Mucosa of stomach (tissue), 1 donor: ENCODE data around the gene SUGCT.

Experiments
- H3K27me3 ChIP-seq: one replicate; pipeline ENCODE4 v1.7.0; 2013; ENCODE audit warnings: mild to moderate bottlenecking, low read length; ENCODE audit not compliant: control insufficient read depth, insufficient read depth
- H3K36me3 ChIP-seq: one replicate; pipeline ENCODE4 v1.7.0; 2013; ENCODE audit warnings: low read length; ENCODE audit not compliant: control insufficient read depth, insufficient read depth
- H3K4me1 ChIP-seq: one replicate; pipeline ENCODE4 v1.7.0; 2013; ENCODE audit warnings: mild to moderate bottlenecking, low read length; ENCODE audit not compliant: control insufficient read depth, insufficient read depth
- H3K4me3 ChIP-seq: one replicate; pipeline ENCODE4 v1.7.0; 2013; ENCODE audit warnings: low read length
- H3K9ac ChIP-seq: one replicate; pipeline ENCODE4 v1.7.0; 2013; ENCODE audit warnings: mild to moderate bottlenecking, low read length, moderate library complexity
- H3K9me3 ChIP-seq: one replicate; pipeline ENCODE4 v1.7.0; 2013; ENCODE audit warnings: mild to moderate bottlenecking, low read length, moderate library complexity; ENCODE audit not compliant: control insufficient read depth
- donor health status: Pancreatic carcinoma.

SUGCT gene

DNA sequence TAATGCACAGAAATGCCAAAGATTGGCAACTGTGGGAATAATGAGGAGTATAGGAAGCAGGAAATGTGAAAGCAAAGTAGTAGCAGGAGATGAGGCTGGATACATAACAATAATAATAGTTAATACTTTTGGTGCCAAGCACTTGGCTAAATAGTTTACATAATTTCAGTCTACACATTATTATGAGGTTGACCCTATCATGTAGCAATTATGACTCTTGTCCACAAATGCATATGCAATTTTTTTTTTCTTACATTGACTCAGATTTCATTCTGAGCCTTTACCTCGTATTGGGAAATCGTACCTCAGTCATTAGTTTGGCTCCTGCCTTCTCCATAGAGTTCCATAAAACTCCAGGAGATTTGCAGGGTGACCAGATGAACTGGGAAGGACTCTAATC lies 219.9 kb downstream of the SUGCT start:
- H3K9ac ChIP-seq: no peak overlapping the region
- H3K4me3 ChIP-seq: no peak overlapping the region
- no peaks in the 10 kb centered on the region for H3K9me3 ChIP-seq
- H3K4me1 ChIP-seq: no peaks in the 10 kb centered on the region
- no peaks in the 10 kb centered on the region for H3K36me3 ChIP-seq
- no peaks in the 10 kb centered on the region for H3K27me3 ChIP-seq

DNA sequence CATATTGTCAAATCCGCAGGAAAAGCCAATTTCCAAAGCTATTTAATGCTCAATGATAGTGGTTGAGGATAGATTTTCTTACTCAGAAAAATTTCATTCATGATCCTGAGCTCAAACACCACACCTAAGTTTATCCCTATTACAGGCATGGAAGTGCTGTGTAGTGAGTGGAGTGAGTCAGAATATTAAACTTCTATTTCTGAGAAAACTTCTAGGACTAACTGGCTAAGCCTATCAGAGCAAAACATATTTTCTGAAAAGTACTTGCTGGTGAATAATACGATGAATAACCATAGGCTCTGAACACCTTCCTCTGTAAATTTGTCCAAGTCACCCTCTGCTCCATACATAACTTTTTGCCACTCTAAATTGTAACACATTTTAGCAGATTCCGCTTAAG lies 221.5 kb downstream of the SUGCT start:
- Histone ChIP-seq H3K27me3 (no peaks in the 10 kb centered on the region), H3K9ac (no peak overlapping the region), H3K4me1 (no peaks in the 10 kb centered on the region), H3K9me3 (no peaks in the 10 kb centered on the region), H3K4me3 (no peak overlapping the region), H3K36me3 (no peaks in the 10 kb centered on the region)

DNA sequence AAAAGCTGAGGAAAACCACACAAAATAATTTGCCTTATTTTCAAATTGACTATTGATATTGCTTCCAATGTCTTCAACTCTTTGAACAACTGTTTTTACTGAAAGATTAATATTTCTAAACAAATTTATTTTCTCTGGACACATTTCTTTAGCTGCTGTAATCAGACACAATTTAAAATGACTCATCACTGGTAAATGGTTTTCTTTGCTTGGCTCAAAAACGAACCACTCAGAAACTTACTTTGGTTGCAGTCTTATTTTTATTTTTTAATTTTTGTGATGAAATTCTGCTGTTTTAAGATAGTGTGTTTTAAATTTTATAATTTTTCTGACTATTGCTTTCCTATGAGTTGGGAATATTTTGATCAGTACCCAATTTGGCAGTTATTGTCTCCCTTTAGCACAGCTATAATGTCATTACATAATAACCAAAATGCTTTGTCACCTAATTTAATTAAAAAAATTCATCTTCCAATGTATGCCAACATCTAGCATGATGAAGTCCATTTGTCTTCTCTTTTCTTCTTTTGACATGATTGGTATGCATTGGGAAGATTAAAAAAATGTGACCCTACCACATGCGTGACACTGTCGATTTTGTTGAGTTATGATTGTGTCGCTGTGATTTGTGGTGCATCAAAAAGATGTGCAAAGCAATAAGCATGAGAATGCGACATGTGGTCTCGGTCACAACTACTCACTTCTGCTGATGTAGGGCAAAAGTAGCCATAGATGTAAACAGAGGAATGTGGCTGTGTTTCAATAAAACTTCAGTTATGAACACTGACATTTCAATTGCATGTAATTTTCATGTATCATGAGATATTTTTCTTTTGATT lies 222.3 kb downstream of the SUGCT start:
- Histone ChIP-seq H3K4me3 (no peak overlapping the region), H3K9me3 (no peaks in the 10 kb centered on the region), H3K4me1 (no peaks in the 10 kb centered on the region), H3K9ac (no peak overlapping the region), H3K27me3 (no peaks in the 10 kb centered on the region), H3K36me3 (no peaks in the 10 kb centered on the region)

DNA sequence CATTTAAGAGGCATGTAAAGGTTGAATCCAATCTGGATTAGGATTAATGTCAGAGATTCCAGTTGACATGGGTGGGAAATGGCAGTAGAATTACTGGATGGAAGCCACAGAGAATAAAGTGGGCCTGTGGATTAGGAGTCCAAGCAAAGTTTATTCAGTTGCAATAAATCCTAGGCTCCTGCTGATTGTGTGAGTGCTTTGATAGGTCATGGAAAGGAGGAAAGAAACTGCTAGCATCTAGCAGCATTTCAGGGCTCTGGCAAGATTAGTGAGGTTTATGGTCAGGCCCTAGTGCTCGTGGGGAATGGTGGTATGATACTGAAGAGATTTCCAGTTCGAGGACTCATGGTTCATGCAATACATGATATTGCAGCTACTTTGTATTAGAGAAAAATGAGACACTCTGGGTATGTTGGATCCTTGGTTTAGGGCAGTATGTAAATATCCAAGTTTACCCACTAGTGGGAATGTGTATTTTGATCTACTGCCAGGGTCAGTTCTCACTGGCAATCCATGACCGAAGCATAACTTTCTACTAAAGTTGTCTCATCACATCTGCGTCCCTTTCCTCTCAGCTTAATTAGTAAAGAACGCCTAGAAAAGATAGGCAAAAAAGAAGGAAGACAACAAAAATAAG lies 235.0 kb downstream of the SUGCT start:
- Histone ChIP-seq H3K9me3 (no peaks in the 10 kb centered on the region), H3K9ac (no peak overlapping the region), H3K27me3 (no peaks in the 10 kb centered on the region), H3K4me1 (no peaks in the 10 kb centered on the region), H3K4me3 (no peak overlapping the region), H3K36me3 (no peaks in the 10 kb centered on the region)

DNA sequence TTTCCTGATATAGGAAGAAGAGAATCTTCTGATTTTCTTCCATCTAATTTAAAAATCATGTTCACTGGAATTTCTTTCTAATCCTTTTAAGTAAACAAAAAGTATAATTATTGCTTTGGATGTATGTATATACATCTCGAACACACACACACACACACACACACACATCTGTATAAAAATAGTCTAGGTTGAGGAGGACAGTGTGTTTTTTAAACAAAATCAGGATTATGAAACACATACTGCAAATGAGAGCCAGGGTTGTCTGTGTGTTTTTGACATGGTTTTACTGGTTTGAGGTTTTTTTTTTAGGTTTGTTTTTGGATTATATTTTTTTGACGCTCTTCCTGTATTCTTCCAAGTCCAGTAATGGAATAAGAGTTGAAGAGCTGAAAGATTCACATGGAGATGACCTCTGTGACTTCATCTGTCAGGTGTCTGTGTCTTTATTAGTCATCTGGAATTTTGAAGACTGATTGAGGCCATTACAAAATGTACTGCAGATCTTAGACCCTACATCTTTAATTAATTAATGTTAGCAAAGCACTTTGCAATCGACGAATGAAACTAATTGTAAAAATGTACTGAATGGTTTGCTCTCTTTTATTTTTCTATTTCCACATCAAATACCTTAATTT lies 237.1 kb downstream of the SUGCT start:
- Histone ChIP-seq H3K36me3 (no peaks in the 10 kb centered on the region), H3K9ac (no peak overlapping the region), H3K4me3 (no peak overlapping the region), H3K4me1 (no peaks in the 10 kb centered on the region), H3K9me3 (no peaks in the 10 kb centered on the region), H3K27me3 (no peaks in the 10 kb centered on the region)

DNA sequence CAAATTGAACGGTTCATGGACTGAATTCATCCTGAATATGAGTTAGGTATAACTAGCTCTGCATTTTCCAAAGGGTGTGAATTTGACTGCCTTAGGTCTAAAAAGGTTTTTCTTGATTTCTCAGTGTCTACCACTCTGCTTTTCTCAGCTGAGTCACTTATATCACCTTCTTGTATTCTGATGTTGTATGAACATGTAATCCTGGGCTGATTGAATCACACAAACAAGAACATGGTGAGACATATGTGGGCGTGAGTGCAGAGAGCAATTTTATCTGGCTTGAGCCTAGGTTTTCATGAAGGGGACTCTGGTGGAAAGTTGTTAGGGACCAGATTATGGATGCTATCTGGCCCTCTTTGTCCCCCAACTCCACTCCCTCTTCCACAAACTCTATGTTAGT lies 239.8 kb downstream of the SUGCT start:
- Histone ChIP-seq H3K9me3 (no peaks in the 10 kb centered on the region), H3K4me3 (no peak overlapping the region), H3K9ac (no peak overlapping the region), H3K27me3 (no peaks in the 10 kb centered on the region), H3K36me3 (no peaks in the 10 kb centered on the region), H3K4me1 (no peaks in the 10 kb centered on the region)

DNA sequence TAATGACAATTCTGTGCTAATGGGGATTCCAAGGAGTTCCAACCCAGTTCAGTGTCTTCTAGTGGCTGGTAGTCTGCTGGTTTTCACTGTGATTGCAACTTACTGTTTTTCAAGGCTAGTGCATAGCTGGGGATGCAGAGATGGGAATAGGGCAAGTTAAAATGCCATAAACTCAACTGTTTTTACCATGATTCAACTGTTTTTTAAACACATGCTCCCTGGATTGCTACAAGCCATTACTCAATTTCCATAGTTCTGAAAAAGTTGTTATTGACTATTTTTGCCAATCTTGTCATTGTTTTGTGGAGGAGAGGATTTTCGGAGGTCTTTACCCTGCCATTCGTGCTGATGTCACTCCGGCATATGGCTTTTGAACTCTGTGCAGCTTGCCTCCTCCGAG lies 245.3 kb downstream of the SUGCT start:
- Histone ChIP-seq H3K9ac (no peak overlapping the region), H3K4me1 (no peaks in the 10 kb centered on the region), H3K9me3 (no peaks in the 10 kb centered on the region), H3K36me3 (no peaks in the 10 kb centered on the region), H3K4me3 (no peak overlapping the region), H3K27me3 (no peaks in the 10 kb centered on the region)

DNA sequence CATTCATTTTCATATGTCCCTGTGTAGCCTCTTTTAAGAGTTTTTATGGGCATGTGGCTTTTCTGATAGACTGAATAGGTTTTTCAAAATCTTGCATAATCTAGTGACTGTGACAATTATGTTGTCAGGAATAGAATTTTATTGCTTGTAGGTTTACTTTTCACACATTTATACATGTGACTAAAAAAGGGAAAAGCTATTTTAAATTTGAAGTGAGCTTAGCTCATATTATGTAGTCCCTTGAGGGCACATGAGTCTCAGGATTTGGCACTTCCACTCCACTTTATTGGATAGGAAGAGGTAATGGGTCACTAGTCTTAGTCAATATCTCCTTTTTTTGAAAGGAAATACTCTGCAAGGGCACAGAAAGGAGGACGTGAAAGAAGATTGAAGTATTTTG lies 247.3 kb downstream of the SUGCT start:
- Histone ChIP-seq H3K9ac (no peak overlapping the region), H3K9me3 (no peaks in the 10 kb centered on the region), H3K4me1 (no peaks in the 10 kb centered on the region), H3K4me3 (no peak overlapping the region), H3K36me3 (no peaks in the 10 kb centered on the region), H3K27me3 (no peaks in the 10 kb centered on the region)

DNA sequence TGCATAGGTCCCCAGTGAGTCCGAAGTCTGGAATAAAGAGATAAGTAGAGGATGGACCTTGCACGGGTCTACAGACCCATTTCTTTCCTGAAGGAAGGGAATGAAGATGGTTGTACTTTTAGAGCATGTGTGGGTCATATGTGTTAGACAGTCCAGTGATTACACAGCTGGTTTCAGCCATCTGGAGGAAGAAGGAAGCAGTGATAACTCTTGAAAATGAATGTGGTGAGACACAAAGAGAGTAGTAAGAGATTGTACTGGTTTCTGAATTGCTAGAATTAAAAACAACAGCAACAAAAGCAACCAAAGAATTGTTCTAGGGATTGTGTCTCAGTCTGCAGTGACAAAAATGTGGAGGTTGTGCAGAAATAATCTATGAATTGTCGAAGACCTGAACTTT lies 258.9 kb downstream of the SUGCT start:
- no peaks in the 10 kb centered on the region for H3K9me3 ChIP-seq
- H3K27me3 ChIP-seq: no peaks in the 10 kb centered on the region
- no peak overlapping the region for H3K9ac ChIP-seq
- no peaks in the 10 kb centered on the region for H3K4me1 ChIP-seq
- H3K36me3 ChIP-seq: no peaks in the 10 kb centered on the region
- H3K4me3 ChIP-seq: no peak overlapping the region

DNA sequence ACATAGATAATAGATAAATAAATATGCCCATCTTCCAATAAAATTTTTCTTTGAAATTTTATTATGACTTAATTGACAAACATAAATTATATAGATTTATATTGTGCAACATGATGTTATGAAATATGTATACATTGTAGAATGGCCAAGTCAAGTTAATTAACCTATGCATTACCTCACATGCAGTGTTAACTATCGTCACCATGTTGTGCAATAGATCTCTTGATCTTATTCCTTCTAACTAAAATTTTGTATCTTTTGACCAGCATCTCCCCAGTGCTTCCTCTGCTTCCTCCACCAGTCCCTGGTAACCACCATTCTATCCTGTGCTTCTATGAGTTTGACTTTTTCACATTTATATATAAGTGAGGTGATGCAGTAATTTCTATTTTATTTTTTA lies 259.6 kb downstream of the SUGCT start:
- Histone ChIP-seq H3K9me3 (no peaks in the 10 kb centered on the region), H3K9ac (no peak overlapping the region), H3K27me3 (no peaks in the 10 kb centered on the region), H3K4me1 (no peaks in the 10 kb centered on the region), H3K36me3 (no peaks in the 10 kb centered on the region), H3K4me3 (no peak overlapping the region)

DNA sequence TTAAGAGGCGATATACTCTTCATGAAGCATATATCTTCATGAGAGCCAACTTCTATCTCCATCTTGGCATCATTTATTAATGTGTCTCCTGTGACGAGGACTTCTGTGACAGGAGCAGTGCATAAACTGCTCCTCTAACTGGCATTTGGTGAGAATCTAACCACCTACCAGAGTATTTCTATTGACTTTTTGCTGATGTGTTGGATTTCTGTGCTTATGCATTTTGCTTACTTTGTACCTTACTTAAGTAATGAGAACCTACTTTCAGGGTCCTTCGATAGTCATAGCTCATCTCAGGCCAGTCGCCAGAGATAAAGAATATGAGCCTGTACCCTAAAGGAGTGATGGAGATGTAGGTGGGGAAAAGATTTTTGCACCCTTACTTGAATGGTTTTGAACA lies 265.7 kb downstream of the SUGCT start:
- Histone ChIP-seq H3K9ac (no peak overlapping the region), H3K4me1 (no peaks in the 10 kb centered on the region), H3K27me3 (no peaks in the 10 kb centered on the region), H3K4me3 (no peak overlapping the region), H3K36me3 (no peaks in the 10 kb centered on the region), H3K9me3 (no peaks in the 10 kb centered on the region)

DNA sequence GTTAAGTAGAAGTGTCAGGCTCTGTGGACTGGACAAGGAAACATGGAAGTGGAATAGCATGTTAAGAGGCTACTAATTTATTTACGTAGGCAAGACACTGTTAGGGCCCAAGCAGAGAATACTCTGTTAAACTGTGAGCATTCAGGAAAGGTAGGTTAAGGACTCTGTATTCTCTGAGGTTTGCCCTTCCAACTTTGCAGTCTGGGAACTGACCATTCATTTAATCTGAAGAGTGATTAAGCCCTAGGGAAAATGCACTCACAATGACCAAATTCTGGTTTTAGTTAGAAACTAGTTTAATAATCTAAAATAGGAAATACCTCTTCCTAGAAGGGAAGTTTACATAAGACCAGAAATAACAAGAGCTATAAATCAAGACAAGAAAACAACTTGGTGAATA lies 266.6 kb downstream of the SUGCT start:
- no peaks in the 10 kb centered on the region for H3K4me1 ChIP-seq
- H3K36me3 ChIP-seq: no peaks in the 10 kb centered on the region
- no peak overlapping the region for H3K9ac ChIP-seq
- H3K9me3 ChIP-seq: no peaks in the 10 kb centered on the region
- no peak overlapping the region for H3K4me3 ChIP-seq
- H3K27me3 ChIP-seq: no peaks in the 10 kb centered on the region
